HepG2 (cell line): ENCODE data around the gene SIN3A. TPM values are rescaled to one million over a fixed set of nuclear protein-coding genes. Genes with fewer than 3 reads are reported as not detected.

ENCODE experiments used
- ATF5 ChIP-seq: sonication (generic); formaldehyde crosslinking; IDR thresholded peaks from 2 replicates; pipeline ENCODE4 v1.4.0; 2020; ENCODE audit warnings: mild to moderate bottlenecking, low read depth, missing genetic modification reagents
- DNMT1 ChIP-seq: sonication (generic); formaldehyde crosslinking; IDR thresholded peaks from 2 replicates; pipeline ENCODE4 v1.5.1; 2020; ENCODE audit warnings: mild to moderate bottlenecking, missing genetic modification reagents
- FOXA1 ChIP-seq, 2 experiments: fragments of 450-650 bp in 1 of 2; sonication (generic) in 1 of 2; formaldehyde crosslinking in 1 of 2; IDR thresholded peaks; 2 replicates each; pipeline versions ENCODE4 v1.4.0 to v1.6.1; 2016 to 2020; ENCODE audit warnings: missing genetic modification reagents in 1 of 2
- HOXD1 ChIP-seq: sonication (generic); formaldehyde crosslinking; IDR thresholded peaks from 2 replicates; pipeline ENCODE4 v1.5.0; 2020; ENCODE audit warnings: missing genetic modification reagents
- KMT2B ChIP-seq: IDR thresholded peaks from 2 replicates; pipeline ENCODE4 v1.6.1; 2016; ENCODE audit warnings: missing genetic modification reagents, missing compliant biosample characterization
- MEIS2 ChIP-seq: sonication (generic); formaldehyde crosslinking; IDR thresholded peaks from 2 replicates; pipeline ENCODE4 v1.9.0; 2021; ENCODE audit warnings: mild to moderate bottlenecking, missing genetic modification reagents
- NFE2L2 ChIP-seq: fragments of 150-350 bp; IDR thresholded peaks from 2 replicates; pipeline ENCODE4 v1.6.1; 2014; ENCODE audit warnings: low read length
- NFKBIZ ChIP-seq: IDR thresholded peaks from 2 replicates; pipeline ENCODE4 v1.6.1; 2018; ENCODE audit warnings: missing genetic modification reagents, missing compliant biosample characterization
- PHF8 ChIP-seq: sonication (generic); formaldehyde crosslinking; IDR thresholded peaks from 2 replicates; pipeline ENCODE4 v1.5.0; 2020; ENCODE audit warnings: missing genetic modification reagents
- RNF2 ChIP-seq: fragments of 450-650 bp; conservative IDR thresholded peaks from 2 replicates; pipeline ENCODE4 v1.6.1; 2016; ENCODE audit warnings: low read depth
- SOX13 ChIP-seq, 3 experiments: fragments of 450-650 bp in 1 of 3; sonication (generic) in 1 of 3; formaldehyde crosslinking in 1 of 3; IDR thresholded peaks in 2 of 3; conservative IDR thresholded peaks in 1 of 3; 2 replicates each; pipeline versions ENCODE4 v1.5.0 to v1.6.1; 2016 to 2020; ENCODE audit warnings: antibody characterized with exemption in 1 of 3, mild to moderate bottlenecking in 1 of 3, missing compliant biosample characterization in 1 of 3, missing genetic modification reagents in 1 of 3, moderate library complexity in 1 of 3
- TBX2 ChIP-seq: sonication (generic); formaldehyde crosslinking; IDR thresholded peaks from 2 replicates; pipeline ENCODE4 v1.5.0; 2020; ENCODE audit warnings: missing genetic modification reagents, mild to moderate bottlenecking, borderline replicate concordance
- TFAP4 ChIP-seq: sonication (generic); IDR thresholded peaks from 2 replicates; pipeline ENCODE4 v1.6.1; 2016; ENCODE audit warnings: low read depth, borderline replicate concordance
- TRIM24 ChIP-seq: sonication (generic); formaldehyde crosslinking; IDR thresholded peaks from 2 replicates; pipeline ENCODE4 v1.8.0; 2022; ENCODE audit warnings: mild to moderate bottlenecking, missing genetic modification reagents
- ZBTB34 ChIP-seq: sonication (generic); formaldehyde crosslinking; IDR thresholded peaks from 2 replicates; pipeline ENCODE4 v1.8.0; 2022; ENCODE audit warnings: mild to moderate bottlenecking, missing genetic modification reagents
- ZMAT3 ChIP-seq: sonication (generic); formaldehyde crosslinking; conservative IDR thresholded peaks from 2 replicates; pipeline ENCODE4 v1.7.0; 2021; ENCODE audit warnings: missing genetic modification reagents
- ZNF10 ChIP-seq: sonication (generic); formaldehyde crosslinking; IDR thresholded peaks from 2 replicates; pipeline ENCODE4 v1.4.0; 2020; ENCODE audit warnings: mild to moderate bottlenecking, low read depth, missing genetic modification reagents, borderline replicate concordance
- ZNF354B ChIP-seq: sonication (generic); formaldehyde crosslinking; IDR thresholded peaks from 2 replicates; pipeline ENCODE4 v1.8.0; 2022; ENCODE audit warnings: mild to moderate bottlenecking, missing genetic modification reagents
- ZNF468 ChIP-seq: sonication (generic); formaldehyde crosslinking; IDR thresholded peaks from 2 replicates; pipeline ENCODE4 v1.8.0; 2022; ENCODE audit warnings: mild to moderate bottlenecking, moderate library complexity, missing genetic modification reagents
- polyA plus RNA-seq, 8 experiments: library from polyadenylated mRNA; depleted of rRNA in 3 of 8; stranded (reverse) in 7 of 8; unstranded in 1 of 8; fragments of >200 nt; fragmentation: Illumina TruSeq in 4 of 8; extraction: Trizol in 4 of 8; gene quantifications; 2 replicates each; pipeline versions ENCODE4 v1.2.1 to v1.2.3, GENCODE V29; 2011 to 2016; ENCODE audit warnings: low read depth in 4 of 8, missing spikeins in 1 of 8, mixed read lengths in 1 of 8; ENCODE audit not compliant: insufficient read depth in 1 of 8
- total RNA-seq, 5 experiments: library from RNA; depleted of rRNA; stranded (reverse); fragments of >200 nt; fragmentation: Illumina TruSeq; extraction: Trizol; gene quantifications; 2 replicates each; pipeline ENCODE4 v1.2.3, GENCODE V29; 2016; ENCODE audit warnings: low read depth in 1 of 5
- TF ChIP-seq, protein P1 (sequence below): sonication (generic); formaldehyde crosslinking; IDR thresholded peaks from 2 replicates; pipeline ENCODE4 v1.4.0; 2020; ENCODE audit warnings: mild to moderate bottlenecking, missing genetic modification reagents
- TF ChIP-seq, protein P2 (sequence below): sonication (generic); formaldehyde crosslinking; conservative IDR thresholded peaks from 2 replicates; pipeline ENCODE4 v1.4.0; 2020; ENCODE audit warnings: missing genetic modification reagents

SIN3A gene
- total and polyA plus RNA-seq, 2 of the 13 experiments (the other 11 are each of a cell fraction or from before 2014, with no cell fraction given): 16.1 to 28.1 TPM

- TF ChIP-seq TRIM24 (CRISPR knock-in tag): no peak
- peak; percentile 68 for TF ChIP-seq TBX2
- TF ChIP-seq, protein P1, sequence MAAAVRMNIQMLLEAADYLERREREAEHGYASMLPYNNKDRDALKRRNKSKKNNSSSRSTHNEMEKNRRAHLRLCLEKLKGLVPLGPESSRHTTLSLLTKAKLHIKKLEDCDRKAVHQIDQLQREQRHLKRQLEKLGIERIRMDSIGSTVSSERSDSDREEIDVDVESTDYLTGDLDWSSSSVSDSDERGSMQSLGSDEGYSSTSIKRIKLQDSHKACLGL (CRISPR knock-in tag): peak; percentile 83
- peak; percentile 92 for TF ChIP-seq PHF8 (CRISPR knock-in tag)
- no peak; the same call in 1 of the 2 replicates for TF ChIP-seq ZMAT3 (CRISPR knock-in tag)
- no peak for TF ChIP-seq ZNF354B (CRISPR knock-in tag)
- TF ChIP-seq NFKBIZ (CRISPR knock-in tag): peak; percentile 92; the same call in 1 of the 2 replicates
- TF ChIP-seq HOXD1 (CRISPR knock-in tag): peak; percentile 66; the same call in 1 of the 2 replicates
- TF ChIP-seq, protein P2, sequence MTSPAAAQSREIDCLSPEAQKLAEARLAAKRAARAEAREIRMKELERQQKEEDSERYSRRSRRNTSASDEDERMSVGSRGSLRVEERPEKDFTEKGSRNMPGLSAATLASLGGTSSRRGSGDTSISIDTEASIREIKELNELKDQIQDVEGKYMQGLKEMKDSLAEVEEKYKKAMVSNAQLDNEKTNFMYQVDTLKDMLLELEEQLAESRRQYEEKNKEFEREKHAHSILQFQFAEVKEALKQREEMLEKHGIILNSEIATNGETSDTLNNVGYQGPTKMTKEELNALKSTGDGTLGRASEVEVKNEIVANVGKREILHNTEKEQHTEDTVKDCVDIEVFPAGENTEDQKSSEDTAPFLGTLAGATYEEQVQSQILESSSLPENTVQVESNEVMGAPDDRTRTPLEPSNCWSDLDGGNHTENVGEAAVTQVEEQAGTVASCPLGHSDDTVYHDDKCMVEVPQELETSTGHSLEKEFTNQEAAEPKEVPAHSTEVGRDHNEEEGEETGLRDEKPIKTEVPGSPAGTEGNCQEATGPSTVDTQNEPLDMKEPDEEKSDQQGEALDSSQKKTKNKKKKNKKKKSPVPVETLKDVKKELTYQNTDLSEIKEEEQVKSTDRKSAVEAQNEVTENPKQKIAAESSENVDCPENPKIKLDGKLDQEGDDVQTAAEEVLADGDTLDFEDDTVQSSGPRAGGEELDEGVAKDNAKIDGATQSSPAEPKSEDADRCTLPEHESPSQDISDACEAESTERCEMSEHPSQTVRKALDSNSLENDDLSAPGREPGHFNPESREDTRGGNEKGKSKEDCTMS (CRISPR knock-in tag): 0 out of 2 replicates have a peak, but pooled peaks have one; percentile 52
- TF ChIP-seq ZBTB34 (CRISPR knock-in tag): peak; percentile 2; the same call in 1 of the 2 replicates
- TF ChIP-seq DNMT1 (CRISPR knock-in tag): no peak
- peak; percentile 62; the same call in 1 of the 2 replicates for TF ChIP-seq TFAP4
- TF ChIP-seq ATF5 (CRISPR knock-in tag): no peak
- no peak for TF ChIP-seq RNF2
- 0 out of 2 replicates have a peak, but pooled peaks have one; percentile 11 for TF ChIP-seq NFE2L2
- no peak for TF ChIP-seq FOXA1 (IDR thresholded peaks at IDR 0.05)
- 0 out of 2 replicates have a peak, but pooled peaks have one; percentile 39 for TF ChIP-seq FOXA1 (CRISPR knock-in tag; IDR thresholded peaks at IDR 0.05)
- no peak for TF ChIP-seq SOX13 (IDR thresholded peaks at IDR 0.05)
- peak in 1 of 2 experiments; percentile 61; a peak in 2 of 4 replicates for TF ChIP-seq SOX13 (CRISPR knock-in tag; conservative IDR thresholded peaks at IDR 0.05 in 1 of 2, IDR thresholded peaks at IDR 0.05 in 1 of 2)
- no peak for TF ChIP-seq ZNF10 (CRISPR knock-in tag)
- TF ChIP-seq MEIS2 (CRISPR knock-in tag): peak; percentile 86
- TF ChIP-seq KMT2B (CRISPR knock-in tag): peak; percentile 86
- no peak for TF ChIP-seq ZNF468
- TF ChIP-seq, all 625 proteins: peak for 367
Observed at GRCh38 chr15:75367913-75368688, 83.4 kb downstream of the SIN3A start, which contains the start of gene MAN2C1 (continued).
